Pancreas (tissue), 10 donors: ENCODE data around the gene BACH2. TPM values are rescaled to one million over a fixed set of nuclear protein-coding genes. Genes with fewer than 3 reads are reported as not detected.

Experiments used
- ATAC-seq, 4 donors: fragments of 200-7000 bp; cut with Tn5 transposase; one replicate each; pipeline versions ENCODE4 v1.8.0 to v1.9.1; 2020; ENCODE audit warnings: mild to moderate bottlenecking in 4 of 4, moderate library complexity in 4 of 4
- DNase-seq, 6 donors: peaks; one replicate each; pipeline ENCODE4 v3.0.0-alpha.2; 2020
- FAIRE-seq: peaks from 2 replicates; lab custom pipeline; 2012; peaks lifted over from hg19 to GRCh38; lab: Jason Lieb, UNC
- H3K27ac ChIP-seq, 4 donors: fragments of 200-600 bp; sonication (generic); 1 replicate in 3 of 4; 2 replicates in 1 of 4; pipeline versions ENCODE4 v1.5.0 to v1.8.0; 2020
- H3K27me3 ChIP-seq, 4 donors: fragments of 200-600 bp; one replicate each; pipeline ENCODE4 v1.8.0; 2021
- H3K36me3 ChIP-seq, 3 donors: fragments of 200-600 bp; sonication (generic) in 1 of 3; one replicate each; pipeline versions ENCODE4 v1.5.0 to v1.8.0; 2020 to 2021
- H3K4me1 ChIP-seq, 3 donors: fragments of 200-600 bp; one replicate each; pipeline ENCODE4 v1.8.0; 2021
- H3K4me3 ChIP-seq, 4 donors: fragments of 200-600 bp; sonication (generic) in 2 of 4; one replicate each; pipeline versions ENCODE4 v1.5.0 to v1.8.0; 2020 to 2021
- H3K9me3 ChIP-seq, 4 donors: fragments of 200-600 bp; one replicate each; pipeline ENCODE4 v1.8.0; 2021
- CTCF ChIP-seq, 4 donors: fragments of 200-600 bp; sonication (generic) in 3 of 4; IDR thresholded peaks; one replicate each; pipeline versions ENCODE4 v1.5.0 to v1.8.0; 2021; ENCODE audit warnings: antibody characterized with exemption in 4 of 4
- WGBS, 2 donors: extraction: QIAGEN DNeasy Blood & Tissue Kit; methylation state at CpG; one replicate each; pipeline ENCODE4 v1.1.7; 2013; 5-methylcytosine and 5-hydroxymethylcytosine counted together
- intact Hi-C, 3 donors: fragments of 100-400 bp; cut with DNase I; formaldehyde crosslinking; loops; one replicate each; pipeline versions ENCODE4 v1.11.1 to v1.14.2; 2022
- polyA plus RNA-seq, 2 donors: library from polyadenylated mRNA; stranded (reverse); fragments of 200-250 nt; gene quantifications; one replicate each; pipeline ENCODE4 v1.2.3, GENCODE V29; 2013
- total RNA-seq, 6 donors: library from RNA; stranded (reverse); fragmentation: NEBNext Ultra II Directional in 4 of 6; extraction: Animal tissue kit (Norgen Biotek cat#: 25700) in 4 of 6; gene quantifications; one replicate each; pipeline versions ENCODE4 v1.2.1 to v1.2.4, GENCODE V29; 2021 to 2023
- donor health status: healthy with polysubstance abuse.
- donor health status: DM: no; HTN: no; CAD: no; lungs with moderate emphysema.
- donor health status: DM: no; HTN: no; CAD: no.
- donor health status: control.
- donor health status: control.
- donor health status: Bipolar disorder and iron deficiency.
- donor health status: DM: yes; HTN: yes; CAD: no.
- donor health status: DM: no; HTN: no; CAD: no.
- donor health status: DM: no; HTN: no; CAD: no.
- donor health status: DM: yes; HTN: yes; CAD: no.

The BACH2 gene
- total and polyA plus RNA-seq, 8 donors: 0.61 to 8.0 (median 4.9) TPM

GRCh38 chr6:90273863-90274262, 22.8 kb downstream of the BACH2 start:
- H3K4me1 ChIP-seq: no peaks in the 10 kb centered on the region
- H3K27me3 ChIP-seq: no peaks in the 10 kb centered on the region
- intact Hi-C loops: no loop called here
- ATAC-seq: no peak
- H3K9me3 ChIP-seq: no peaks in the 10 kb centered on the region
- no peak overlapping the region for H3K27ac ChIP-seq
- FAIRE-seq: no peak
- no peak overlapping the region for H3K4me3 ChIP-seq
- TF ChIP-seq CTCF (IDR thresholded peaks at IDR 0.05): no peak
- 44 to 47% methylated on average over 5 of the region's 5 CpGs for WGBS, 2 donors
- DNase-seq: no peak
- no peaks in the 10 kb centered on the region for H3K36me3 ChIP-seq

GRCh38 chr6:90272895-90273294, 23.7 kb downstream of the BACH2 start:
- Histone ChIP-seq H3K9me3 (no peaks in the 10 kb centered on the region), H3K36me3 (no peaks in the 10 kb centered on the region), H3K4me3 (no peak overlapping the region), H3K27ac (no peak overlapping the region), H3K27me3 (no peaks in the 10 kb centered on the region), H3K4me1 (no peaks in the 10 kb centered on the region)
- FAIRE-seq (no peak), DNase-seq (no peak), ATAC-seq (no peak)
- 90 to 94% methylated on average over 5 of the region's 5 CpGs for WGBS, 2 donors
- intact Hi-C loops: no loop called here
- no peak for TF ChIP-seq CTCF (IDR thresholded peaks at IDR 0.05)

- no peaks in the 10 kb centered on the region for H3K27me3 ChIP-seq
- DNase-seq (no peak), FAIRE-seq (no peak), ATAC-seq (no peak)
- intact Hi-C loops: no loop called here
- no peaks in the 10 kb centered on the region for H3K36me3 ChIP-seq
- no peak overlapping the region for H3K27ac ChIP-seq
- H3K9me3 ChIP-seq: no peaks in the 10 kb centered on the region
- WGBS, 2 donors: 69 to 83% methylated on average over 7 of the region's 7 CpGs
- TF ChIP-seq CTCF (IDR thresholded peaks at IDR 0.05): no peak
- no peaks in the 10 kb centered on the region for H3K4me1 ChIP-seq
- no peak overlapping the region for H3K4me3 ChIP-seq
Measured at GRCh38 chr6:90271831-90272230, 24.8 kb downstream of the BACH2 start.

- FAIRE-seq: no peak
- Histone ChIP-seq H3K4me1 (no peaks in the 10 kb centered on the region), H3K36me3 (no peaks in the 10 kb centered on the region), H3K27me3 (no peaks in the 10 kb centered on the region), H3K9me3 (no peaks in the 10 kb centered on the region), H3K27ac (no peak overlapping the region), H3K4me3 (no peak overlapping the region)
- no peak for ATAC-seq
- 92 to 97% methylated on average over 1 of the region's 1 CpG for WGBS, 2 donors
- intact Hi-C loops: no loop called here
- no peak for TF ChIP-seq CTCF (IDR thresholded peaks at IDR 0.05)
- no peak for DNase-seq
Measured at GRCh38 chr6:90269334-90269733, 27.3 kb downstream of the BACH2 start.

- TF ChIP-seq CTCF (IDR thresholded peaks at IDR 0.05): no peak
- no peaks in the 10 kb centered on the region for H3K9me3 ChIP-seq
- H3K27ac ChIP-seq: no peak overlapping the region
- no peaks in the 10 kb centered on the region for H3K36me3 ChIP-seq
- FAIRE-seq: no peak
- intact Hi-C loops: no loop called here
- H3K4me1 ChIP-seq: no peaks in the 10 kb centered on the region
- no peak for ATAC-seq
- WGBS, 2 donors: 65 to 84% methylated on average over 3 of the region's 3 CpGs
- H3K27me3 ChIP-seq: no peaks in the 10 kb centered on the region
- DNase-seq: no peak
- H3K4me3 ChIP-seq: no peak overlapping the region
Measured at GRCh38 chr6:90268178-90268577, 28.5 kb downstream of the BACH2 start.
